HG03575 (cell line): ENCODE measurements around the gene SLC6A11.

ENCODE experiments used
- ATAC-seq: cut with Tn5 transposase; IDR thresholded peaks from one replicate; pipeline ENCODE4 v1.9.1; 2021; ENCODE audit not compliant: unreplicated experiment, insufficient number of reproducible peaks, low FRiP score; ENCODE audit errors: extremely low read depth

The SLC6A11 gene

GRCh38 chr3:10917176-10917575, 101.1 kb downstream of the SLC6A11 start:
- ATAC-seq, result no peak

GRCh38 chr3:10918011-10918410, 102.0 kb downstream of the SLC6A11 start:
- no peak for ATAC-seq

GRCh38 chr3:10919636-10920035, 103.6 kb downstream of the SLC6A11 start:
- no peak for ATAC-seq

GRCh38 chr3:10925436-10926255, 109.6 kb downstream of the SLC6A11 start:
- ATAC-seq, result no peak

- ATAC-seq, result no peak
These were observed 110.3 kb downstream of the SLC6A11 start for GRCh38 chr3:10926256-10926810.

- no peak for ATAC-seq
These were observed 110.9 kb downstream of the SLC6A11 start for GRCh38 chr3:10926811-10927521.

- ATAC-seq, result no peak
These were observed 111.5 kb downstream of the SLC6A11 start for GRCh38 chr3:10927551-10927950.

GRCh38 chr3:10928407-10928960, 112.5 kb downstream of the SLC6A11 start:
- ATAC-seq, result no peak

GRCh38 chr3:10928961-10929471, 113.0 kb downstream of the SLC6A11 start:
- ATAC-seq, result no peak

GRCh38 chr3:10929978-10930665, 114.1 kb downstream of the SLC6A11 start:
- no peak for ATAC-seq

GRCh38 chr3:10930666-10931040, 114.6 kb downstream of the SLC6A11 start:
- ATAC-seq, result no peak

- no peak for ATAC-seq
These were observed 116.6 kb downstream of the SLC6A11 start for GRCh38 chr3:10932596-10932995.

GRCh38 chr3:10933021-10933420, 117.0 kb downstream of the SLC6A11 start:
- ATAC-seq, result no peak

- no peak for ATAC-seq
These were observed 117.4 kb downstream of the SLC6A11 start for GRCh38 chr3:10933470-10933804.

GRCh38 chr3:10933805-10934481, 117.9 kb downstream of the SLC6A11 start:
- ATAC-seq, result no peak

GRCh38 chr3:10935028-10935427, 119.0 kb downstream of the SLC6A11 start:
- no peak for ATAC-seq

GRCh38 chr3:10935846-10936631, 120.0 kb downstream of the SLC6A11 start:
- ATAC-seq, result no peak

- no peak for ATAC-seq
These were observed 120.7 kb downstream of the SLC6A11 start for GRCh38 chr3:10936686-10937085.
